Kidney (tissue), 14 donors: Measurements from ENCODE around the gene CUL2. TPM values are rescaled to one million over a fixed set of nuclear protein-coding genes. Genes with fewer than 3 reads are reported as not detected.

Experiments
- DNase-seq, 5 donors: peaks; one replicate each; pipeline ENCODE4 v3.0.0-alpha.2; 2013 to 2020
- FAIRE-seq: peaks from 2 replicates; lab custom pipeline; 2012; peaks lifted over from hg19 to GRCh38; lab: Jason Lieb, UNC
- H3K27ac ChIP-seq, 2 donors: one replicate each; pipeline ENCODE4 v1.7.0; 2013; ENCODE audit warnings: low read depth in 2 of 2, low read length in 2 of 2, inconsistent platforms in 1 of 2
- H3K27me3 ChIP-seq: one replicate; pipeline ENCODE4 v1.7.1; 2013; ENCODE audit warnings: low read length, inconsistent platforms; ENCODE audit not compliant: control insufficient read depth, insufficient read depth
- H3K36me3 ChIP-seq, 3 donors: one replicate each; pipeline versions ENCODE4 v1.7.0 to v1.7.1; 2013; ENCODE audit warnings: low read length in 3 of 3, control low read depth in 1 of 3, inconsistent platforms in 1 of 3; ENCODE audit not compliant: insufficient read depth in 3 of 3, control insufficient read depth in 2 of 3
- H3K4me1 ChIP-seq, 3 donors: one replicate each; pipeline versions ENCODE4 v1.7.0 to v1.7.1; 2013; ENCODE audit warnings: low read length in 3 of 3, inconsistent platforms in 1 of 3, low read depth in 1 of 3; ENCODE audit not compliant: control insufficient read depth in 2 of 3, insufficient read depth in 2 of 3
- H3K4me3 ChIP-seq, 3 donors: one replicate each; pipeline versions ENCODE4 v1.7.0 to v1.8.1; 2013; ENCODE audit warnings: low read length in 3 of 3, control low read depth in 1 of 3, inconsistent platforms in 1 of 3
- H3K9ac ChIP-seq, 3 donors: one replicate each; pipeline versions ENCODE4 v1.7.0 to v1.7.1; 2013; ENCODE audit warnings: low read length in 3 of 3, control low read depth in 1 of 3, inconsistent platforms in 1 of 3
- H3K9me3 ChIP-seq, 3 donors: one replicate each; pipeline versions ENCODE4 v1.7.0 to v1.7.1; 2013; ENCODE audit warnings: low read length in 3 of 3, control low read depth in 1 of 3, inconsistent platforms in 1 of 3; ENCODE audit not compliant: control insufficient read depth in 2 of 3, insufficient read depth in 1 of 3
- CTCF ChIP-seq: IDR thresholded peaks from 3 replicates; pipeline ENCODE4 v1.5.1; 2012; ENCODE audit warnings: mild to moderate bottlenecking, moderate library complexity, borderline replicate concordance; ENCODE audit not compliant: insufficient read depth; ENCODE audit errors: extremely low read depth
- intact Hi-C: fragments of 100-400 bp; cut with DNase I; formaldehyde crosslinking; loops from one replicate; pipeline ENCODE4 v1.11.1; 2022
- polyA plus RNA-seq: library from polyadenylated mRNA; stranded (reverse); fragments of 350-450 nt; fragmentation: Illumina TruSeq; extraction: RNeasy Lipid Tissue Mini Kit (QIAGEN cat#74804); gene quantifications from one replicate; pipeline ENCODE4 v1.2.3, GENCODE V29; 2014; ENCODE audit warnings: low read depth, low replicate concordance; ENCODE audit not compliant: insufficient read depth
- total RNA-seq: library from RNA; stranded (reverse); fragmentation: NEBNext Ultra II Directional; extraction: Animal tissue kit (Norgen Biotek cat#: 25700); gene quantifications from one replicate; pipeline ENCODE4 v1.2.1, GENCODE V29; 2021
- donor health status: control.
- donor health status: control.
- donor health status: control.
- donor health status: control.
- donor health status: control.
- donor health status: DM: yes; HTN: yes; CAD: no.
- donor health status: Normal renal cell carcinoma (clear cell type).

Gene CUL2
- total and polyA plus RNA-seq, 2 donors from 2014 or later = 14.5 to 25.9 TPM

- no peaks in the 10 kb centered on the region for H3K9me3 ChIP-seq
- no peak for FAIRE-seq
- no peaks in the 10 kb centered on the region for H3K4me1 ChIP-seq
- no peak overlapping the region for H3K27ac ChIP-seq
- intact Hi-C loops = no loop called here
- H3K27me3 ChIP-seq = no peaks in the 10 kb centered on the region
- no peak overlapping the region for H3K4me3 ChIP-seq
- no peak for DNase-seq
- no peak overlapping the region for H3K9ac ChIP-seq
- TF ChIP-seq CTCF = no peak
- peaks cover 0 to 20% (median 2%) of the 10 kb centered on the region in 3 donors for H3K36me3 ChIP-seq
Observed at GRCh38 chr10:35020481-35020880, 69.7 kb downstream of the CUL2 start.

- H3K9me3 ChIP-seq = no peaks in the 10 kb centered on the region
- H3K9ac ChIP-seq = no peak overlapping the region
- peaks cover 0 to 16% (median 2%) of the 10 kb centered on the region in 3 donors for H3K36me3 ChIP-seq
- no peak overlapping the region for H3K4me3 ChIP-seq
- intact Hi-C loops = no loop called here
- H3K27me3 ChIP-seq = no peaks in the 10 kb centered on the region
- H3K27ac ChIP-seq = no peak overlapping the region
- H3K4me1 ChIP-seq = no peaks in the 10 kb centered on the region
- FAIRE-seq (no peak), DNase-seq (no peak)
- TF ChIP-seq CTCF = no peak
Observed at GRCh38 chr10:35019041-35020024, 70.8 kb downstream of the CUL2 start.

- no peak overlapping the region for H3K27ac ChIP-seq
- H3K27me3 ChIP-seq = no peaks in the 10 kb centered on the region
- DNase-seq (no peak), FAIRE-seq (no peak)
- H3K9ac ChIP-seq = no peak overlapping the region
- H3K4me1 ChIP-seq = no peaks in the 10 kb centered on the region
- peaks cover 0 to 13% (median 2%) of the 10 kb centered on the region in 3 donors for H3K36me3 ChIP-seq
- intact Hi-C loops = no loop called here
- H3K4me3 ChIP-seq = no peak overlapping the region
- TF ChIP-seq CTCF = no peak
- H3K9me3 ChIP-seq = no peaks in the 10 kb centered on the region
Observed at GRCh38 chr10:35017608-35018007, 72.5 kb downstream of the CUL2 start.
